NCI-H2227 (cell line): ENCODE data around the gene WNK2.
"Not testable (repeated sequence)": the region's sequence is repeated elsewhere in the genome, so short reads cannot be mapped to it uniquely, and the experiment has no call there.

Source experiments
- DNase-seq: peaks from one replicate; lab custom pipeline; 2025; ENCODE audit not compliant: unreplicated experiment; lab: John Stamatoyannopoulos, UW

Gene WNK2

DNA sequence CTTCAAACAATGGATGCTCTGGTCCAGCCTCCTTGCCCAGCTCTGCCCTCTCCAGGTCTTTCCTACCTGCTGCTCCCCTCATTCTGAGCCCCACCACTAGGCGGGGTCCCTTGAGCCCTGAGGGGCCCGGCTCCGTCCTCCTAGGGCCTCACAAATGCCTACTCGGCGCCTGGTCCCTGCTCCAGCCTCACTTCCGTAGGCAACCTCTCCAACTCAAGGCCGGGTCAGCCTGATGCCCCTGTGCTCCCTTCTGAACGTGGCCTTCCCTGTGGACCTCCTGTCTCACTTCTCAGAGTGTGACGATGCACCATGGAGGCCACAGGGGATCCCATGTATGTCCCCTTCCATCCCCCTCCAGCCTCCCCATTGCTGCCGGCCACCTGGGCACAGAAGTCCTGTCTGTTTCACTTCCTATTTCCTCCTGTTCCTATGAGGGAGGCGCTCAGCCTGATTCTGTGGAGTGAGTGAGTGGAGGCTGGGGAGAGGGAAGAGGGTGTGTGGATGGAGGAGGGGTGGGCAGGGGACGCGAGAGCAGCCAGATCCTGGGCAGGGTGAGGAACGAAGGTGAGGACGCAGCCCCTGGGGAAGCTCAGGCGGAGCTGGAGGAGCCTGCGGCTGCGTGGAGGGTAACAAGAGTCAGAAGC is 140.4 kb downstream of the WNK2 start:
- no peak for DNase-seq

DNA sequence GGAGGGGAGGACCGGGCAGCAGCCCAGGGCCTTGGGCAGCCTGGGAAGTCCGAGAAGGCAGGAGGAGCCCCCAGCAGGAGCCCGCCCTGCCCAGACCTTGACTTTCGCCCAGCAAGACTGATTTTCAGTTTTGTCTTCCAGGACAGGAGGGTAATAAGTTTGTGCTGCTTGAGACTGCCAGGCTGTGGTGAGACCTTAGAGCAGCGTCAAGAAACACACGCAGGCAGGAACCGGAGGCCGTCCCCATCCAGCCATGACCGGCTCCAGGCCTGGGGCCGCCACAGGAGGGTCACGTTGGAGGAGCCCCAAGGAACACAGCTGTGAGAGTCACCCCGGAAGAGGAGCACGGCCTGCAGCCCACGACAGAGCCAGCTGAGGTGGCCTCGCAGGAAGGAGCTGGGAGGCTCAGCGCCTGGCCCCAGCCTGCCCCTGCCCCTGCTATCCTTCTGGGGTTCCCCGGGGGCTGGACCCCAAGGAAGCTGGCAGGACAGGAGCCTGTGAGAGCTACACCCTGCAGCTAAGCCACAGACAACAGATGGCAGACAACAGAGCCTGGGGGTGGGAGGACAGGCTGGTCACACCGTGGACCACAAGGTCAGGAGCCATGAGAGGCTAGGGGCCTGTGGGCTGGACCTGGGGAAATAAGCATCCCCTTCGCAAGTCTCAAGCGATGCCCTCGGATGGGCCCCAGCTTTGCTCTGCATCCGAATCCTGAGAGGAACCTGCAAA is 141.5 kb downstream of the WNK2 start:
- DNase-seq: no peak

- DNase-seq: no peak
These were observed 142.1 kb downstream of the WNK2 start for GRCh38 chr9:93326056-93326455.

DNA sequence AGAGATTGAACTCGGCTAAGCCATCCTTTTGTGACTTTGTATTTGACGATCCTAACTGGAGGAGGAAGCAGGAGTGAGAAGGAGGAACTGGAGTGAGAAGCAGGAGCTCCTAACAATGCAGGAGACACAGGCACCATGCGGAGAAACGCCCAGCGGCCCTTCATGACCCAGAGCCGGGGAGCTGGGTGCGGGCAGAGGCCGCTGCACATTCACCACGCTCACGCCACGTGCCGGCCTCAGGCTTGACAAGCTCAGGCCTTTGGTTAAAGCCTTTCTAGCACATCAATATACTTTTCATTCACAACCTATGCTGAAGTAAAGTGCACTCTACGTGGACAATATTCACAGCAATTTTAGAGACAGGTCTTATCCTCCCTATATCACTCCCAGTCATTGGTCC is 142.7 kb downstream of the WNK2 start:
- no peak for DNase-seq

- DNase-seq: no peak
These were observed 145.8 kb downstream of the WNK2 start for GRCh38 chr9:93329629-93330280.

DNA sequence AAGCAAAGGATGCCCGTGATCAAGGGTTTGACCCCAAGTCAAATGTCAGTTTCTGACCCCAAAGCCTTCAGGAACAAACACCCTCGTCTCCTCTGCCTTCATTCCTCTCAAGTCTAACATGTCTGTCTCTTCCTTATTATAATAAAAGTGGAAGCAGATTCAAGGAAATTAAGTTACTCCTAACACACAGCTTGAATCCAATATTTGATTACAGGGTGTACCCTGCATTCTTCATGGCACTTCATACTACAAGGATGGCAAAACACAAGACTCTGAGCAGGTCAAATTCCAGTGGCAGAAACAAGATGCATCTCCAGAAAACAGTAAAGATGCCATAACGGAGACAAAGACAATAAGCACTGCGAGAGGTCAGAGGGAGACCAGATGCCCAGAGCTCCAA is 148.4 kb downstream of the WNK2 start:
- no peak for DNase-seq

- DNase-seq: no peak
These were observed 152.8 kb downstream of the WNK2 start for GRCh38 chr9:93336720-93337119.

DNA sequence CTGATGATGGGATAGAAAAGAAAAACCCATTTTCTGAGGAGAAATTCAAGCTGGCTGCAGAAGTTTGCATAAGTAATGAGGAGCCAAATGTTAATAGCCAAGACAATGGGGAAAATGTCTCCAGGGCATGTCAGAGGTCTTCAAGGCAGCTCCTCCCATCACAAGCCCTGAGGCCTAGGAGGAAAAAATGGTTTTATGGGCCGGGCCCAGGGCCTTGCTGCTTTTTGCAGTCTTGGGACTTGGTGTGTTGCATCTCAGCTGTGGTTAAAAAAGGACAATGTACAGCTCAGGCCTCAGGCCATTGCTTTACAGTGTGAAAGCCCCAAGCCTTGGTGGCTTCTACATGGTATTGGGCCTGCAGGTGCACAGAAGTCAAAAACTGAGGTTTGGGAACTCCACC is 154.3 kb downstream of the WNK2 start:
- DNase-seq: not testable (repeated sequence)

- no peak for DNase-seq
These were observed 156.2 kb downstream of the WNK2 start for GRCh38 chr9:93340091-93340490.

DNA sequence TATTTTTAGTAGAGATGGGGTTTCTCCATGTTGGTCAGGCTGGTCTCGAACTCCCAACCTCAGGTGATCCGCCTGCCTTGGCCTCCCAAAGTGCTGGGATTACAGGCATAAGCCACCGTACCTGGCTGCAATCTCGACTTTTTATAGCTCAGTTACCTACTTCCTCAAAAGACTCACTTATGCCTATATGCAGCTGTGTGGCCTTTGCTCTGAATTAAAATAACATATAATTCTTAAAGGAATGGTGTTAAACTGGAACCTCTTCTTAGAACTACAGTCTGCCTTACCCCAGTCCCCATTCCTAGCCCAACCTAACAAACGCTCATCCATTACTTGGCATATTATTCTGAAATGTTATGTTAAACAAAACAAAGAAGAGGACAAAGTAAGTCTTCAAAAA is 157.9 kb downstream of the WNK2 start:
- DNase-seq: not testable (repeated sequence)

DNA sequence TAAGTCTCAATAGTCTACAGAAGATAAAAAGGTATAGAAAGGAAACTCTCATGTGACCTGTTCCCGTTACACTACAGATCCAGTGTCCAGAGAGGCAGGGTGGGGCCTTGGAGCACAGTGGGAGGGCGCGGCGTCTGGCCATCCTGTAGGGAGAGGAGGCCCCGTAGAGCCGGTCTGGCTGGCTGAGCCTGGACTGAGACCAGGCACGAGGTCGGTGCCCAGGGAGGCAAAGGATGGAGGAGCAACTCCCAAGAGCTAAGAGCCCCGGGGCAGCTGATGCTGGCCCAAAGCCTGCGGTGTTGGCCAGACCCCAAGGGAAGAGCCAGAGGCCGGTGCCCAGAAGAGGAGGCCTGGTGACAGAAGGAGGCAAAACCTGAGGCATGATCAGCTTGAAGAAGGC is 158.5 kb downstream of the WNK2 start:
- not testable (repeated sequence) for DNase-seq

- no peak for DNase-seq
These were observed 159.7 kb downstream of the WNK2 start for GRCh38 chr9:93343663-93344062.

DNA sequence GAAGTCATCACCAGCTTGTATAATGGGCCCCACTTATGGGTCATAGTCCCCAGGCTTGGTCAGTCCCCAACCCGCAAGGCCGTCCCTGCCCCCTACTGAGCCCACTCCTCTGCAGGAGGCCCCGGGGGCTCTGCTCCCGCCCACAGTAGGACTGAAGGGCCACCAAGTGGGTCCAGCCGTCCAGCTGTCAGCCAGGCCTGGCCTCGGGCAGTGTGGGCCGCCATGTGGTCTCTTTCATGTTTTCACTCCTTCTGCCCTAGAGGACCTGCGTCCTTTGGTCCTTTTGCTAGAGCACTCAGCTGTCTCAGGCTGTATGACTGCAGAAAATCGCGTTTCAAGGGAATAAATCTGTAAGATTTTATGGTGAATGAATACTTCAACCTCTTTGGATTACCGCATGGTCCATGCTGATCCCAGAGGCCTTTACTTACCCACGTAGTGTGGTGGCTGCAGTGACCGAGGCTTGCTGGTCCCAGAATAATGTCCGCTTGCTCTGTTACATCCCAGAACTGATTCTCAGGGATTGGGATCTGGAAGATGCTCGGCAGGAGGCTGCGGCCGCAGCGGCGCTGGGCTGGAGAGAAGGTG is 161.8 kb downstream of the WNK2 start:
- DNase-seq: no peak

- peak; percentile 49 for DNase-seq
These were observed 162.5 kb downstream of the WNK2 start for GRCh38 chr9:93346231-93347112.

GRCh38 chr9:93347371-93347975 is 163.5 kb downstream of the WNK2 start:
- not testable (repeated sequence) for DNase-seq

GRCh38 chr9:93353413-93354310 is 169.7 kb downstream of the WNK2 start:
- not testable (repeated sequence) for DNase-seq

DNA sequence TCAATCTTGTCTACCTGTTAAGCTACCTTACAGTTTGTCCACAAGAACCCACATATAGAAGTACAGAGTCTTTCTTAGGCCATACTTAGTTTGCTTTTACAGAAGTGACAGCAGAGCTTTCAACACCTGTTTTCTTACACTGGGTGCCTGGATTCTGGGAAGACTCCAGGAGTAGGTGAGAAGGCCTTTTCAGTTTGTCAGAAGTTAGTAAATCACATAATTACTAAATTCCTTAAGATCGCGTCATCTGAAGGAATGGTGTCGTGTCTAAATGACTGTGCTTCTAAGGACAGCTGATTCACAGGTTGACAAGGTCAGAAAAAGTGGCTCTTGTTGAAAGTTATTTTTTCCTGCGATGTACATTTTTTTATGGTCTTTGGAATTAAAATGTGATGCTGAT is 170.5 kb downstream of the WNK2 start:
- no peak for DNase-seq

GRCh38 chr9:93355827-93356226 is 171.9 kb downstream of the WNK2 start:
- no peak for DNase-seq

GRCh38 chr9:93357649-93358048 is 173.7 kb downstream of the WNK2 start:
- no peak for DNase-seq
